Right lobe of liver (tissue), 4 donors: ENCODE data around the gene SYNGAP1.

ENCODE experiments used
- POLR2A ChIP-seq: fragments of 450-650 bp; IDR thresholded peaks from one replicate; pipeline ENCODE4 v1.6.1; 2017; ENCODE audit warnings: antibody characterized with exemption, mild to moderate bottlenecking
- TF ChIP-seq, protein P1 (sequence below), 4 donors: fragments of 200-600 bp in 3 of 4; fragments of 450-650 bp in 1 of 4; IDR thresholded peaks; one replicate each; pipeline versions ENCODE4 v1.5.1 to v1.8.0; 2016 to 2022; ENCODE audit warnings: antibody characterized with exemption in 4 of 4, mild to moderate bottlenecking in 2 of 4
- donor health status: DM: no; HTN: no; CAD: no.
- donor health status: DM: no; HTN: no; CAD: no.
- donor health status: DM: no; HTN: yes; CAD: no.

DNA sequence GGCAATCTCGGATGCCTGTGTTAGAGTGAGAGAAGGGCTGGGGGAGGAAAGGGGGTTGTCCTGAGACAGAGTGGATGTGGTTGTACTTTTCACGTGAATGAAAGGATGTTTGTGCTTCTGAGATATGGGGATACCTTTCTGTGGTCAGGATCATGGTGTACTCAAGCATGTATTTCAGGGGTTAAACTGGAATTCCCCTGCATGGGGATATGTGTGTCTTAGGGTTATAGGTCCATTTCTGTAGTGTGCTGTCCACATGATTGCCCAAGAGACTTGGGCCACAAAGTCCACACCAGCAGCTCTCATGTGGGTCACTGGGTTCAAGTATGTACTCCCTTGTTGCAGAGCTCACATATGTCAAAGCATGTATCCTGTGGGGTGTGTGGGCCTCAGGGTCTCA, 10.5 kb downstream of the SYNGAP1 start:
- no peak for TF ChIP-seq POLR2A
- TF ChIP-seq, protein P1, sequence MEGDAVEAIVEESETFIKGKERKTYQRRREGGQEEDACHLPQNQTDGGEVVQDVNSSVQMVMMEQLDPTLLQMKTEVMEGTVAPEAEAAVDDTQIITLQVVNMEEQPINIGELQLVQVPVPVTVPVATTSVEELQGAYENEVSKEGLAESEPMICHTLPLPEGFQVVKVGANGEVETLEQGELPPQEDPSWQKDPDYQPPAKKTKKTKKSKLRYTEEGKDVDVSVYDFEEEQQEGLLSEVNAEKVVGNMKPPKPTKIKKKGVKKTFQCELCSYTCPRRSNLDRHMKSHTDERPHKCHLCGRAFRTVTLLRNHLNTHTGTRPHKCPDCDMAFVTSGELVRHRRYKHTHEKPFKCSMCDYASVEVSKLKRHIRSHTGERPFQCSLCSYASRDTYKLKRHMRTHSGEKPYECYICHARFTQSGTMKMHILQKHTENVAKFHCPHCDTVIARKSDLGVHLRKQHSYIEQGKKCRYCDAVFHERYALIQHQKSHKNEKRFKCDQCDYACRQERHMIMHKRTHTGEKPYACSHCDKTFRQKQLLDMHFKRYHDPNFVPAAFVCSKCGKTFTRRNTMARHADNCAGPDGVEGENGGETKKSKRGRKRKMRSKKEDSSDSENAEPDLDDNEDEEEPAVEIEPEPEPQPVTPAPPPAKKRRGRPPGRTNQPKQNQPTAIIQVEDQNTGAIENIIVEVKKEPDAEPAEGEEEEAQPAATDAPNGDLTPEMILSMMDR (IDR thresholded peaks at IDR 0.05) = no peak
